Karpas-422 (cell line): ENCODE measurements around the gene PKP1. TPM values are rescaled to one million over a fixed set of nuclear protein-coding genes. Genes with fewer than 3 reads are reported as not detected.

Source experiments
- DNase-seq: peaks from one replicate; pipeline ENCODE4 v3.0.0-alpha.2; 2015
- H2AFZ ChIP-seq: fragments of 200-600 bp; sonication (generic); 2 replicates; pipeline ENCODE4 v1.6.1; 2014; ENCODE audit warnings: antibody characterized with exemption, low read length, mixed read lengths
- H3K27ac ChIP-seq: fragments of 200-600 bp; sonication (generic); 2 replicates; pipeline ENCODE4 v1.5.1; 2014; ENCODE audit warnings: mild to moderate bottlenecking, low read length, moderate library complexity
- H3K27me3 ChIP-seq: fragments of 200-600 bp; sonication (generic); 2 replicates; pipeline ENCODE4 v1.6.1; 2014; ENCODE audit warnings: low read length, mixed read lengths
- H3K36me3 ChIP-seq: fragments of 200-600 bp; sonication (generic); 2 replicates; pipeline ENCODE4 v1.6.1; 2014; ENCODE audit warnings: low read length, mixed read lengths; ENCODE audit not compliant: insufficient read depth
- H3K4me1 ChIP-seq: fragments of 200-600 bp; sonication (generic); 2 replicates; pipeline ENCODE4 v1.6.1; 2014; ENCODE audit warnings: mild to moderate bottlenecking, low read length, mixed read lengths
- H3K4me2 ChIP-seq: fragments of 200-600 bp; sonication (generic); 2 replicates; pipeline ENCODE4 v1.6.1; 2014; ENCODE audit warnings: low read length, low read depth, mild to moderate bottlenecking; ENCODE audit not compliant: poor library complexity, severe bottlenecking
- H3K4me3 ChIP-seq: fragments of 200-600 bp; sonication (generic); 2 replicates; pipeline ENCODE4 v1.5.1; 2014; ENCODE audit warnings: mild to moderate bottlenecking, antibody characterized with exemption, low read length, mixed read lengths
- H3K79me2 ChIP-seq: fragments of 200-600 bp; sonication (generic); 2 replicates; pipeline ENCODE4 v1.6.1; 2014; ENCODE audit warnings: mild to moderate bottlenecking, low read length, mixed read lengths
- H3K9ac ChIP-seq: fragments of 200-600 bp; sonication (generic); 2 replicates; pipeline ENCODE4 v1.6.0; 2014; ENCODE audit warnings: low read length
- H3K9me2 ChIP-seq: fragments of 200-600 bp; sonication (generic), shearing (Covaris generic); replicated peaks from 2 replicates; pipeline ENCODE4 v1.6.0; 2014; ENCODE audit warnings: mild to moderate bottlenecking, low read length, moderate library complexity; ENCODE audit not compliant: insufficient read depth
- H3K9me3 ChIP-seq: fragments of 300-700, 200-600 bp; sonication (generic); 2 replicates; pipeline ENCODE4 v1.6.1; 2014; ENCODE audit warnings: low read length, mixed read lengths
- H4K20me1 ChIP-seq: fragments of 200-600 bp; sonication (generic); 2 replicates; pipeline ENCODE4 v1.6.1; 2014; ENCODE audit warnings: mild to moderate bottlenecking, antibody characterized with exemption, low read length, low read depth; ENCODE audit not compliant: insufficient read depth
- total RNA-seq: library from RNA; depleted of rRNA; stranded (reverse); fragments of >200 nt; shearing (Covaris generic); gene quantifications from 2 replicates; pipeline ENCODE4 v1.2.3, GENCODE V29; 2014; ENCODE audit warnings: low replicate concordance

Gene PKP1
- total RNA-seq, 1 experiment from 2014 or later, result not detected

- Histone ChIP-seq H4K20me1 (no peaks in the 10 kb centered on the region), H3K36me3 (no peaks in the 10 kb centered on the region), H3K9me2 (no peaks in the 10 kb centered on the region), H3K9me3 (no peaks in the 10 kb centered on the region), H3K4me1 (no peaks in the 10 kb centered on the region), H3K27me3 (no peaks in the 10 kb centered on the region), H2AFZ (no peak overlapping the region), H3K4me2 (no peak overlapping the region), H3K4me3 (no peak overlapping the region), H3K79me2 (no peaks in the 10 kb centered on the region), H3K9ac (no peak overlapping the region), H3K27ac (no peak overlapping the region)
- no peak for DNase-seq
Measured at GRCh38 chr1:201322653-201323510, 39.6 kb downstream of the PKP1 start.

GRCh38 chr1:201324306-201324705 is 41.0 kb downstream of the PKP1 start:
- Histone ChIP-seq H3K27ac (no peak overlapping the region), H3K36me3 (no peaks in the 10 kb centered on the region), H3K27me3 (no peaks in the 10 kb centered on the region), H3K4me1 (no peaks in the 10 kb centered on the region), H3K4me3 (no peak overlapping the region), H3K79me2 (no peaks in the 10 kb centered on the region), H3K9ac (no peak overlapping the region), H3K9me2 (no peaks in the 10 kb centered on the region), H4K20me1 (no peaks in the 10 kb centered on the region), H3K9me3 (no peaks in the 10 kb centered on the region), H3K4me2 (no peak overlapping the region), H2AFZ (no peak overlapping the region)
- no peak for DNase-seq

- Histone ChIP-seq H3K36me3 (no peaks in the 10 kb centered on the region), H4K20me1 (no peaks in the 10 kb centered on the region), H3K4me2 (no peak overlapping the region), H3K4me3 (no peak overlapping the region), H3K9me3 (no peaks in the 10 kb centered on the region), H2AFZ (no peak overlapping the region), H3K79me2 (no peaks in the 10 kb centered on the region), H3K4me1 (no peaks in the 10 kb centered on the region), H3K9ac (no peak overlapping the region), H3K27ac (no peak overlapping the region), H3K27me3 (no peaks in the 10 kb centered on the region), H3K9me2 (no peaks in the 10 kb centered on the region)
- no peak for DNase-seq
Measured at GRCh38 chr1:201324821-201325677, 41.7 kb downstream of the PKP1 start.

- no peak overlapping the region for H3K4me3 ChIP-seq
- no peak for DNase-seq
- no peak overlapping the region for H3K9ac ChIP-seq
- H3K79me2 ChIP-seq, result no peaks in the 10 kb centered on the region
- no peaks in the 10 kb centered on the region for H3K9me3 ChIP-seq
- H3K9me2 ChIP-seq, result no peaks in the 10 kb centered on the region
- H4K20me1 ChIP-seq, result no peaks in the 10 kb centered on the region
- H3K4me1 ChIP-seq, result no peaks in the 10 kb centered on the region
- H3K36me3 ChIP-seq, result no peaks in the 10 kb centered on the region
- no peak overlapping the region for H3K4me2 ChIP-seq
- no peaks in the 10 kb centered on the region for H3K27me3 ChIP-seq
- no peak overlapping the region for H2AFZ ChIP-seq
- no peak overlapping the region for H3K27ac ChIP-seq
Measured at GRCh38 chr1:201325678-201326060, 42.4 kb downstream of the PKP1 start.

- Histone ChIP-seq H3K9ac (no peak overlapping the region), H3K27ac (no peak overlapping the region), H3K79me2 (no peaks in the 10 kb centered on the region), H3K4me3 (no peak overlapping the region), H4K20me1 (no peaks in the 10 kb centered on the region), H3K9me3 (no peaks in the 10 kb centered on the region), H3K9me2 (no peaks in the 10 kb centered on the region), H3K4me2 (no peak overlapping the region), H2AFZ (no peak overlapping the region), H3K4me1 (no peaks in the 10 kb centered on the region), H3K36me3 (no peaks in the 10 kb centered on the region), H3K27me3 (no peaks in the 10 kb centered on the region)
- no peak for DNase-seq
Measured at GRCh38 chr1:201326710-201327109, 43.4 kb downstream of the PKP1 start.

GRCh38 chr1:201327687-201328240 is 44.5 kb downstream of the PKP1 start:
- no peak overlapping the region for H3K4me2 ChIP-seq
- H3K36me3 ChIP-seq, result no peaks in the 10 kb centered on the region

GRCh38 chr1:201328576-201328975 is 45.3 kb downstream of the PKP1 start:
- Histone ChIP-seq H3K4me3 (no peak overlapping the region), H3K27me3 (no peaks in the 10 kb centered on the region), H3K27ac (no peak overlapping the region), H4K20me1 (no peaks in the 10 kb centered on the region), H3K9ac (no peak overlapping the region), H2AFZ (no peak overlapping the region), H3K4me1 (no peaks in the 10 kb centered on the region), H3K36me3 (no peaks in the 10 kb centered on the region), H3K79me2 (no peaks in the 10 kb centered on the region), H3K4me2 (no peak overlapping the region), H3K9me3 (no peaks in the 10 kb centered on the region), H3K9me2 (no peaks in the 10 kb centered on the region)
- no peak for DNase-seq

More at GRCh38 chr1:201327687-201328240, 44.5 kb downstream of the PKP1 start:
- Histone ChIP-seq H4K20me1 (no peaks in the 10 kb centered on the region), H3K4me1 (no peaks in the 10 kb centered on the region), H3K27ac (no peak overlapping the region), H3K27me3 (no peaks in the 10 kb centered on the region), H2AFZ (no peak overlapping the region), H3K9ac (no peak overlapping the region), H3K79me2 (no peaks in the 10 kb centered on the region), H3K9me3 (no peaks in the 10 kb centered on the region), H3K9me2 (no peaks in the 10 kb centered on the region), H3K4me3 (no peak overlapping the region)
- DNase-seq, result no peak

- Histone ChIP-seq H3K36me3 (no peaks in the 10 kb centered on the region), H3K9me3 (no peaks in the 10 kb centered on the region), H3K4me2 (no peak overlapping the region), H3K9ac (no peak overlapping the region), H3K79me2 (no peaks in the 10 kb centered on the region), H3K9me2 (no peaks in the 10 kb centered on the region), H3K4me3 (no peak overlapping the region), H2AFZ (no peak overlapping the region), H3K4me1 (no peaks in the 10 kb centered on the region), H3K27me3 (no peaks in the 10 kb centered on the region), H4K20me1 (no peaks in the 10 kb centered on the region), H3K27ac (no peak overlapping the region)
- no peak for DNase-seq
Measured at GRCh38 chr1:201329286-201329685, 46.0 kb downstream of the PKP1 start.
